ENCODE results near the gene ANKRD16. TPM values are rescaled to one million over a fixed set of nuclear protein-coding genes. Genes with fewer than 3 reads are reported as not detected.

Gene ANKRD16
- total and polyA plus RNA-seq, 8 donors: 2.2 to 233 (median 8.2) TPM

DNA sequence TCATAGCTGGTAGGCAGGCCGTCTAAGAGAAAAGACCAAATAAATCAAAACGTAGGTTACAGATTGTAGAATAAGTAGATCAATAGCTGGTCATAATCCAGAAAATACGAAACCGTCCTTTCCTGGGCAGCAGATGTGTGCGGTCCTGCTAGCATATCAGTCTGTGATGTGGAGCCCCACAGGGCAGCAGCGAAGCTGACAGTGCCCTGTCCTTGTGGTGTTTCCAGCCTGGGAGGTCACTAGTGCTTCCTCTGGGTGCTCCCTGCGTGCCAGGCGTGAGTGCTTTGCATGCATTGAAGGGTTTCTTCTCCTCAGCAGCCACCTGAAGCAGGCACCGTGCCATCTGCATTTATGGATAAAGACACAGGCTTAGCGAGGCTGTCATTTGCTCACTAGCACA is 45.9 kb upstream of the ANKRD16 start:
- Histone ChIP-seq H3K4me1 (no peaks in the 10 kb centered on the region), H3K27me3 (no peaks in the 10 kb centered on the region), H3K9me3 (no peaks in the 10 kb centered on the region), H3K36me3 (peaks cover 38 to 83% (median 81%) of the 10 kb centered on the region in 4 donors), H3K4me3 (no peak overlapping the region), H3K27ac (no peak overlapping the region)
- 91 to 96% (median 95%) methylated on average over 8 to 10 of the region's 10 CpGs for WGBS, 5 donors
- TF ChIP-seq POLR2AphosphoS5 (IDR thresholded peaks at IDR 0.05) (no peak), POLR2A (IDR thresholded peaks at IDR 0.05) (no peak), EP300 (IDR thresholded peaks at IDR 0.05) (no peak)
- TF ChIP-seq, protein P1, sequence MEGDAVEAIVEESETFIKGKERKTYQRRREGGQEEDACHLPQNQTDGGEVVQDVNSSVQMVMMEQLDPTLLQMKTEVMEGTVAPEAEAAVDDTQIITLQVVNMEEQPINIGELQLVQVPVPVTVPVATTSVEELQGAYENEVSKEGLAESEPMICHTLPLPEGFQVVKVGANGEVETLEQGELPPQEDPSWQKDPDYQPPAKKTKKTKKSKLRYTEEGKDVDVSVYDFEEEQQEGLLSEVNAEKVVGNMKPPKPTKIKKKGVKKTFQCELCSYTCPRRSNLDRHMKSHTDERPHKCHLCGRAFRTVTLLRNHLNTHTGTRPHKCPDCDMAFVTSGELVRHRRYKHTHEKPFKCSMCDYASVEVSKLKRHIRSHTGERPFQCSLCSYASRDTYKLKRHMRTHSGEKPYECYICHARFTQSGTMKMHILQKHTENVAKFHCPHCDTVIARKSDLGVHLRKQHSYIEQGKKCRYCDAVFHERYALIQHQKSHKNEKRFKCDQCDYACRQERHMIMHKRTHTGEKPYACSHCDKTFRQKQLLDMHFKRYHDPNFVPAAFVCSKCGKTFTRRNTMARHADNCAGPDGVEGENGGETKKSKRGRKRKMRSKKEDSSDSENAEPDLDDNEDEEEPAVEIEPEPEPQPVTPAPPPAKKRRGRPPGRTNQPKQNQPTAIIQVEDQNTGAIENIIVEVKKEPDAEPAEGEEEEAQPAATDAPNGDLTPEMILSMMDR (IDR thresholded peaks at IDR 0.05): no peak
- DNase-seq: no peak
- intact Hi-C loops (cut with DNase I; ENCODE audit: low total_unique reads): no loop called here

DNA sequence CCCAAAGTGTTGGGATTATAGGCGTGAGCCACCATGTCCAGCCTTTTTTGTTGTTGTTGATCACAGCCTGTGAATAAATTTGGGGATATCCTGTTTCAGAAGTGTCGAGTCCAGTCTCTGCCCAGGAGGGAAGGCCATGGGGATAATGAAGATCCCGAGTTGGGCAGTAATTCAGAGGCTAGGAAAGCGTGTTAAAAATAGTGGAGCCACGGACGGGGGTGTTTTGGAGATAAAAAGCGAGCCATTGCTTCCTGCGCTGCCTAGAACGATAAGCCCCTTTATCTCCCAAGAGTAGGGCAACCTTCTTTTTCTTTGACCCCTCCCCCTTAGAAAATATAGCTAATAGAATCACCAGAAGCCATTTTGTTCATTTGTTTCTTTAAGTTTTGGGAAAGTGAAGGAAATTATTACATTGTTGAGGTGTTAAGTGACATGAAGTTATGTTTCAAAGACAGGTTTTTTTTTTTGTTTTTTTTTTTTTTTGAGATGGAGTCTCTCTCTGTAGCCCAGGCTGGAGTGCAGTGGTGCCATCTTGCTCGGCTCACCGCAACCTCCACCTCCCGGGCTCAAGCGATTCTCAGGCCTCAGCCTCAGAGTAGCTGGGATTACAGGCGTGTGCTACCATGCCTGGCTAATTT is 44.3 kb upstream of the ANKRD16 start:
- no peak for TF ChIP-seq EP300 (IDR thresholded peaks at IDR 0.05)
- TF ChIP-seq POLR2AphosphoS5 (IDR thresholded peaks at IDR 0.05): no peak
- TF ChIP-seq, protein P1 (IDR thresholded peaks at IDR 0.05): no peak
- no peak for TF ChIP-seq POLR2A (IDR thresholded peaks at IDR 0.05)
- intact Hi-C loops (cut with DNase I; ENCODE audit: low total_unique reads): no loop called here
- DNase-seq: no peak
- WGBS, 5 donors: 93 to 95% (median 94%) methylated on average over 14 of the region's 14 CpGs
- Histone ChIP-seq H3K4me3 (no peak overlapping the region), H3K36me3 (peaks cover 50 to 97% (median 95%) of the 10 kb centered on the region in 4 donors), H3K9me3 (no peaks in the 10 kb centered on the region), H3K27me3 (no peaks in the 10 kb centered on the region), H3K4me1 (no peaks in the 10 kb centered on the region), H3K27ac (peak overlapping the region in 1 of 5 donors; percentile 49)

DNA sequence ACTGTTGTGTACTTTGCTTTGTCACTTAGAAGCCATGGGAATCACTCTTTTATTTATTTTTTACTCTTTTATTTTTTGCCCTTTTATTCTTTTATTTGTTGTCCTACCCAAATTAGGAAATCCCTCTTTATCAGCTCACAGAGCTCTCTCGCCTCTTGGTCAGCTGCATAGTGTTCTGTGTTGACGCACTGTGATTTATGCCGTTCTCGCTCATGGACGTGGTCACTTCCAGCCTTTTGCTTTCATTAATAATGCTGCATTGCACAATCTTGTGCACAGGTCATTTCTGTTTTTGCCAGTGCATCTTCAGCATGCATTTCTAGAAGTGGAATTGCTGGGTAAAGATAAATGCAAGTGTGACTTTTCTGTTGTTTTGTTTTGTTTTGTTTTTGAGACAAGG is 42.7 kb upstream of the ANKRD16 start:
- intact Hi-C loops (cut with DNase I; ENCODE audit: low total_unique reads): no loop called here
- Histone ChIP-seq H3K4me1 (no peaks in the 10 kb centered on the region), H3K27me3 (no peaks in the 10 kb centered on the region), H3K4me3 (no peak overlapping the region), H3K9me3 (no peaks in the 10 kb centered on the region), H3K36me3 (peaks cover 57 to 97% (median 95%) of the 10 kb centered on the region in 4 donors), H3K27ac (peak overlapping the region in 2 of 5 donors; percentile 56 to 59)
- WGBS, 5 donors: 82 to 86% (median 83%) methylated on average over 5 of the region's 5 CpGs
- no peak for DNase-seq
- TF ChIP-seq POLR2AphosphoS5 (IDR thresholded peaks at IDR 0.05) (peak; percentile 31 to 52 (median 32)), EP300 (IDR thresholded peaks at IDR 0.05) (no peak)

DNA sequence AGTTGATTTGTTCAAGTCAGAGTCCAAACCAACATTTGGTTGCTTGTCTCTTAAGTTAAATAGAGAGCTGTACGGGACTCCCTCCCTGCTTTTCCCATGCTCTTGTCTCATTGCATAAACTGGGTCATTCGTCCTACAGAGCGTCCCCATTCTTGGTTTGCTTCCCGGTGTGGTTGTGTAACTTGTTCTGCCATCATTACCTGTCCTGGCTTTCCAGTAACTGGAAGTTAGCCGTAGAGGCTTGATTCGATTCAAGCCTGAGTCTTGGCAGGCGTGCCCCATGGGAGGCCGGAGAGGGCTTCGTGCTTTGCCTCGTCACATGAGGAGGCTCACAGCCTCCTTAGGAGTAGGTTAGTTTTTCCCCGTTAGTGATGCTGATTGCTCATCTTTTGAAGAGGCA is 40.6 kb upstream of the ANKRD16 start:
- Histone ChIP-seq H3K27me3 (no peaks in the 10 kb centered on the region), H3K4me3 (no peak overlapping the region), H3K27ac (peak overlapping the region in 1 of 5 donors; percentile 7), H3K9me3 (no peaks in the 10 kb centered on the region), H3K4me1 (no peaks in the 10 kb centered on the region), H3K36me3 (peaks cover 58 to 97% (median 95%) of the 10 kb centered on the region in 4 donors)
- no peak for DNase-seq
- WGBS, 5 donors: 86 to 97% (median 89%) methylated on average over 11 of the region's 11 CpGs
- TF ChIP-seq, protein P1 (IDR thresholded peaks at IDR 0.05): no peak
- TF ChIP-seq POLR2A (IDR thresholded peaks at IDR 0.05) (no peak), EP300 (IDR thresholded peaks at IDR 0.05) (no peak), POLR2AphosphoS5 (IDR thresholded peaks at IDR 0.05) (no peak)
- intact Hi-C loops (cut with DNase I; ENCODE audit: low total_unique reads): no loop called here

GRCh38 chr10:5929442-5929841 is 39.7 kb upstream of the ANKRD16 start:
- Histone ChIP-seq H3K27ac (no peak overlapping the region), H3K27me3 (no peaks in the 10 kb centered on the region), H3K36me3 (peaks cover 60 to 97% (median 95%) of the 10 kb centered on the region in 4 donors), H3K9me3 (no peaks in the 10 kb centered on the region), H3K4me3 (no peak overlapping the region), H3K4me1 (no peaks in the 10 kb centered on the region)
- no peak for DNase-seq
- TF ChIP-seq, protein P1 (IDR thresholded peaks at IDR 0.05): no peak
- TF ChIP-seq EP300 (IDR thresholded peaks at IDR 0.05): no peak
- TF ChIP-seq POLR2A (IDR thresholded peaks at IDR 0.05): no peak
- intact Hi-C loops (cut with DNase I; ENCODE audit: low total_unique reads): no loop called here
- WGBS, 5 donors: 68 to 86% (median 80%) methylated on average over 8 of the region's 8 CpGs

Measured in stomach (tissue), 9 donors.